ENCODE results near the gene LAPTM4A. TPM values are rescaled to one million over a fixed set of nuclear protein-coding genes. Genes with fewer than 3 reads are reported as not detected.

LAPTM4A gene
- total and polyA plus RNA-seq, 10 of the 15 experiments (the other 5 are each of a cell fraction or from before 2014, with no cell fraction given): 17.8 to 107 (median 45.8) TPM

DNA sequence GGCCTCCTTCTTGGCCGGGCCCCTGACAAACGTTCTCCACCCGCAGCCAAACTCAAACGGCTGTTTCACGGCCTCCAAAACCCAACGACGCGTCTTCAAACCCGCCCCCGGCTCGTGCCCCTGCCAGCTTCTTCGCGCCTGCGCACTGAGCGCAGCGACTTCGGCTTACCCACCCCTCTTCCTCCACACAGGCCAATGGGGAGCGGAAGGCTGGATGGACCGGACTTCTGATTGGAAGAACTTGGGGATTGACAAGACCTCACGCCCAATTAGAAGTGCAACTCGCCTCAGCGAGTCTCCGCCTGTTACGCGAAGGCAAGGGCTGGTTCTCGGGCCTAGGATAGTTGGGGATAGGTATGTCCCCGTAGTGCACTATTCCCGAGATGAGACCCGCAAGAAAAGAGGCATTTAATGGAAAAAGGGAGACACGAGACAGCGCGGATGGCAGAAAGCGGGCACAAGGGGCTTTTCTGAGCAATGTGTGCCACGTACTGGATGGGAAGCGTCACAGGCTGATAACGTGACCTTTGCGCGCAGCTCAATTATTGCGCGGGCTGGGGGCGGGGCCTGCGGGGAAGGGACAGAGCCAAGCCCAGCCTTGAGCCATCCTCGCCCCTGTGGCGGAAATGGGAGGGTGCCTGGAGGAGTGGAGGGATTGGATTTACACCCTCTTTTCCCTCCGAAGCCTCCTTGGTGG lies at the start of gene LAPTM4A (continued):
- TF ChIP-seq, protein P1, sequence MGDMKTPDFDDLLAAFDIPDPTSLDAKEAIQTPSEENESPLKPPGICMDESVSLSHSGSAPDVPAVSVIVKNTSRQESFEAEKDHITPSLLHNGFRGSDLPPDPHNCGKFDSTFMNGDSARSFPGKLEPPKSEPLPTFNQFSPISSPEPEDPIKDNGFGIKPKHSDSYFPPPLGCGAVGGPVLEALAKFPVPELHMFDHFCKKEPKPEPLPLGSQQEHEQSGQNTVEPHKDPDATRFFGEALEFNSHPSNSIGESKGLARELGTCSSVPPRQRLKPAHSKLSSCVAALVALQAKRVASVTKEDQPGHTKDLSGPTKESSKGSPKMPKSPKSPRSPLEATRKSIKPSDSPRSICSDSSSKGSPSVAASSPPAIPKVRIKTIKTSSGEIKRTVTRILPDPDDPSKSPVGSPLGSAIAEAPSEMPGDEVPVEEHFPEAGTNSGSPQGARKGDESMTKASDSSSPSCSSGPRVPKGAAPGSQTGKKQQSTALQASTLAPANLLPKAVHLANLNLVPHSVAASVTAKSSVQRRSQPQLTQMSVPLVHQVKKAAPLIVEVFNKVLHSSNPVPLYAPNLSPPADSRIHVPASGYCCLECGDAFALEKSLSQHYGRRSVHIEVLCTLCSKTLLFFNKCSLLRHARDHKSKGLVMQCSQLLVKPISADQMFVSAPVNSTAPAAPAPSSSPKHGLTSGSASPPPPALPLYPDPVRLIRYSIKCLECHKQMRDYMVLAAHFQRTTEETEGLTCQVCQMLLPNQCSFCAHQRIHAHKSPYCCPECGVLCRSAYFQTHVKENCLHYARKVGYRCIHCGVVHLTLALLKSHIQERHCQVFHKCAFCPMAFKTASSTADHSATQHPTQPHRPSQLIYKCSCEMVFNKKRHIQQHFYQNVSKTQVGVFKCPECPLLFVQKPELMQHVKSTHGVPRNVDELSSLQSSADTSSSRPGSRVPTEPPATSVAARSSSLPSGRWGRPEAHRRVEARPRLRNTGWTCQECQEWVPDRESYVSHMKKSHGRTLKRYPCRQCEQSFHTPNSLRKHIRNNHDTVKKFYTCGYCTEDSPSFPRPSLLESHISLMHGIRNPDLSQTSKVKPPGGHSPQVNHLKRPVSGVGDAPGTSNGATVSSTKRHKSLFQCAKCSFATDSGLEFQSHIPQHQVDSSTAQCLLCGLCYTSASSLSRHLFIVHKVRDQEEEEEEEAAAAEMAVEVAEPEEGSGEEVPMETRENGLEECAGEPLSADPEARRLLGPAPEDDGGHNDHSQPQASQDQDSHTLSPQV (IDR thresholded peaks at IDR 0.05): no peak
- peak; percentile 77; the same call in 1 of the 2 replicates for TF ChIP-seq SIN3A (IDR thresholded peaks at IDR 0.05; ENCODE audit: low read depth, low read length)
- TF ChIP-seq ATF7 (IDR thresholded peaks at IDR 0.05; ENCODE audit: low read depth): peak; percentile 81
- TF ChIP-seq BCL11A (IDR thresholded peaks at IDR 0.05; ENCODE audit: low read depth, low read length): no peak
- TF ChIP-seq, protein P2, sequence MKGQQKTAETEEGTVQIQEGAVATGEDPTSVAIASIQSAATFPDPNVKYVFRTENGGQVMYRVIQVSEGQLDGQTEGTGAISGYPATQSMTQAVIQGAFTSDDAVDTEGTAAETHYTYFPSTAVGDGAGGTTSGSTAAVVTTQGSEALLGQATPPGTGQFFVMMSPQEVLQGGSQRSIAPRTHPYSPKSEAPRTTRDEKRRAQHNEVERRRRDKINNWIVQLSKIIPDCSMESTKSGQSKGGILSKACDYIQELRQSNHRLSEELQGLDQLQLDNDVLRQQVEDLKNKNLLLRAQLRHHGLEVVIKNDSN (IDR thresholded peaks at IDR 0.05; ENCODE audit: borderline replicate concordance, extremely low read length, insufficient read depth, low read depth, low read length): peak; percentile 62
- TF ChIP-seq EP300 (IDR thresholded peaks at IDR 0.05; ENCODE audit: borderline replicate concordance in 1 of 2, control insufficient read depth in 1 of 2, low read depth in 2 of 2, low read length in 2 of 2): 0 out of 4 replicates have a peak, but pooled peaks of 1 of the 2 experiments have one; percentile 38
- TF ChIP-seq PML (IDR thresholded peaks at IDR 0.05; ENCODE audit: low read length): peak; percentile 90; the same call in 1 of the 2 replicates
- TF ChIP-seq, protein P3, sequence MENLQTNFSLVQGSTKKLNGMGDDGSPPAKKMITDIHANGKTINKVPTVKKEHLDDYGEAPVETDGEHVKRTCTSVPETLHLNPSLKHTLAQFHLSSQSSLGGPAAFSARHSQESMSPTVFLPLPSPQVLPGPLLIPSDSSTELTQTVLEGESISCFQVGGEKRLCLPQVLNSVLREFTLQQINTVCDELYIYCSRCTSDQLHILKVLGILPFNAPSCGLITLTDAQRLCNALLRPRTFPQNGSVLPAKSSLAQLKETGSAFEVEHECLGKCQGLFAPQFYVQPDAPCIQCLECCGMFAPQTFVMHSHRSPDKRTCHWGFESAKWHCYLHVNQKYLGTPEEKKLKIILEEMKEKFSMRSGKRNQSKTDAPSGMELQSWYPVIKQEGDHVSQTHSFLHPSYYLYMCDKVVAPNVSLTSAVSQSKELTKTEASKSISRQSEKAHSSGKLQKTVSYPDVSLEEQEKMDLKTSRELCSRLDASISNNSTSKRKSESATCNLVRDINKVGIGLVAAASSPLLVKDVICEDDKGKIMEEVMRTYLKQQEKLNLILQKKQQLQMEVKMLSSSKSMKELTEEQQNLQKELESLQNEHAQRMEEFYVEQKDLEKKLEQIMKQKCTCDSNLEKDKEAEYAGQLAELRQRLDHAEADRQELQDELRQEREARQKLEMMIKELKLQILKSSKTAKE (IDR thresholded peaks at IDR 0.05; ENCODE audit: low read depth, poor library complexity, severe bottlenecking): peak; percentile 79
- TF ChIP-seq CHD2 (IDR thresholded peaks at IDR 0.05; ENCODE audit: borderline replicate concordance, low read depth, low read length): peak; percentile 92
- 0 out of 2 replicates have a peak, but pooled peaks have one; percentile 26 for TF ChIP-seq JUND (IDR thresholded peaks at IDR 0.05; ENCODE audit: low read depth, low read length)
- TF ChIP-seq WRNIP1 (IDR thresholded peaks at IDR 0.05; ENCODE audit: borderline replicate concordance, low read depth, low read length): no peak
- TF ChIP-seq, protein P4, sequence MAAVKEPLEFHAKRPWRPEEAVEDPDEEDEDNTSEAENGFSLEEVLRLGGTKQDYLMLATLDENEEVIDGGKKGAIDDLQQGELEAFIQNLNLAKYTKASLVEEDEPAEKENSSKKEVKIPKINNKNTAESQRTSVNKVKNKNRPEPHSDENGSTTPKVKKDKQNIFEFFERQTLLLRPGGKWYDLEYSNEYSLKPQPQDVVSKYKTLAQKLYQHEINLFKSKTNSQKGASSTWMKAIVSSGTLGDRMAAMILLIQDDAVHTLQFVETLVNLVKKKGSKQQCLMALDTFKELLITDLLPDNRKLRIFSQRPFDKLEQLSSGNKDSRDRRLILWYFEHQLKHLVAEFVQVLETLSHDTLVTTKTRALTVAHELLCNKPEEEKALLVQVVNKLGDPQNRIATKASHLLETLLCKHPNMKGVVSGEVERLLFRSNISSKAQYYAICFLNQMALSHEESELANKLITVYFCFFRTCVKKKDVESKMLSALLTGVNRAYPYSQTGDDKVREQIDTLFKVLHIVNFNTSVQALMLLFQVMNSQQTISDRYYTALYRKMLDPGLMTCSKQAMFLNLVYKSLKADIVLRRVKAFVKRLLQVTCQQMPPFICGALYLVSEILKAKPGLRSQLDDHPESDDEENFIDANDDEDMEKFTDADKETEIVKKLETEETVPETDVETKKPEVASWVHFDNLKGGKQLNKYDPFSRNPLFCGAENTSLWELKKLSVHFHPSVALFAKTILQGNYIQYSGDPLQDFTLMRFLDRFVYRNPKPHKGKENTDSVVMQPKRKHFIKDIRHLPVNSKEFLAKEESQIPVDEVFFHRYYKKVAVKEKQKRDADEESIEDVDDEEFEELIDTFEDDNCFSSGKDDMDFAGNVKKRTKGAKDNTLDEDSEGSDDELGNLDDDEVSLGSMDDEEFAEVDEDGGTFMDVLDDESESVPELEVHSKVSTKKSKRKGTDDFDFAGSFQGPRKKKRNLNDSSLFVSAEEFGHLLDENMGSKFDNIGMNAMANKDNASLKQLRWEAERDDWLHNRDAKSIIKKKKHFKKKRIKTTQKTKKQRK (IDR thresholded peaks at IDR 0.05; ENCODE audit: low read depth, low read length): peak; percentile 72
- TF ChIP-seq SMAD5 (IDR thresholded peaks at IDR 0.05; ENCODE audit: low read depth): peak; percentile 32; the same call in 1 of the 2 replicates
- TF ChIP-seq IKZF2 (IDR thresholded peaks at IDR 0.05): peak; percentile 76 to 84; a peak in 3 of 4 replicates
- peak; percentile 90 for TF ChIP-seq EED (IDR thresholded peaks at IDR 0.05; ENCODE audit: low read depth)
- TF ChIP-seq, protein P5, sequence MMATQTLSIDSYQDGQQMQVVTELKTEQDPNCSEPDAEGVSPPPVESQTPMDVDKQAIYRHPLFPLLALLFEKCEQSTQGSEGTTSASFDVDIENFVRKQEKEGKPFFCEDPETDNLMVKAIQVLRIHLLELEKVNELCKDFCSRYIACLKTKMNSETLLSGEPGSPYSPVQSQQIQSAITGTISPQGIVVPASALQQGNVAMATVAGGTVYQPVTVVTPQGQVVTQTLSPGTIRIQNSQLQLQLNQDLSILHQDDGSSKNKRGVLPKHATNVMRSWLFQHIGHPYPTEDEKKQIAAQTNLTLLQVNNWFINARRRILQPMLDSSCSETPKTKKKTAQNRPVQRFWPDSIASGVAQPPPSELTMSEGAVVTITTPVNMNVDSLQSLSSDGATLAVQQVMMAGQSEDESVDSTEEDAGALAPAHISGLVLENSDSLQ (IDR thresholded peaks at IDR 0.05): peak; percentile 98
- peak; percentile 82 for TF ChIP-seq NR2F1 (conservative IDR thresholded peaks at IDR 0.05)
